ENCODE results near the gene SUMO3.

The SUMO3 gene

DNA sequence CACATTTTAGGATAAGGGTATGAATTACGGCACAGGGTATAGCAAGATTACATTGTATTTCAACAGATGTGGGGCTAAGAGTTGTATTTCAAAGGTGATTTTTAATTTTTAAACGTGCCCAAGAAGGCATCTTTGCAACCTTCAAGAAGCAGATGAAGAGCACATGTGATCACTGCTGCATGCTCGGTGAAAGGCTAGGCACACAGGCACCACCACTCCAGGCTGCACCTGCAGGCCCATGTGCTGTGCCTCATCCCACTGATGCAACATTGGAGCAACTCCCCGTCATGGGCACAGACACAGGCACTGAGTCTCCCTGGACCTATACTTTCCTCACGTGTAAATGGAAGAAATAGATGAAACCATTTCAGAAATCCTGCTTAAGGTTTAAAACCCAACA lies 39.8 kb downstream of the SUMO3 start:
- no peak for DNase-seq

DNA sequence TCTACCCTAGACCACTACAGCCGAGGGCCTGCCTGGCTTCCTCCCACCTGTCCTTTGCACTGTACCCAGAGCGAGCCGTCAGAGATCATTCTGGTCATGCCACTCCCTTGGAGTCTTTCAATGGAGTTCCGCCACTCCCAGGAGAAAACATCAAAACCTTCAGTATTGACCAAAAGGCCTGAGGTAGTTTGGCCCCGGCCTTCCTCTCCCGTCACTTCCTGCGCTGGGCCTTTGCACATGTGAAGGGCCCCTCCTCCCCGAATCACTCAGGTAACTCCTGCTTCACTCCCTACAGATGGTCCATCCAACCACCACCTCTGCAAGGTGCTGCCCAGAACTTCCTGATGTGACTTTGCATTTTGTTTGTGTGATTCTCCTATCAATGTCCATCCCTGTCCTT lies 42.9 kb downstream of the SUMO3 start:
- DNase-seq = no peak

DNA sequence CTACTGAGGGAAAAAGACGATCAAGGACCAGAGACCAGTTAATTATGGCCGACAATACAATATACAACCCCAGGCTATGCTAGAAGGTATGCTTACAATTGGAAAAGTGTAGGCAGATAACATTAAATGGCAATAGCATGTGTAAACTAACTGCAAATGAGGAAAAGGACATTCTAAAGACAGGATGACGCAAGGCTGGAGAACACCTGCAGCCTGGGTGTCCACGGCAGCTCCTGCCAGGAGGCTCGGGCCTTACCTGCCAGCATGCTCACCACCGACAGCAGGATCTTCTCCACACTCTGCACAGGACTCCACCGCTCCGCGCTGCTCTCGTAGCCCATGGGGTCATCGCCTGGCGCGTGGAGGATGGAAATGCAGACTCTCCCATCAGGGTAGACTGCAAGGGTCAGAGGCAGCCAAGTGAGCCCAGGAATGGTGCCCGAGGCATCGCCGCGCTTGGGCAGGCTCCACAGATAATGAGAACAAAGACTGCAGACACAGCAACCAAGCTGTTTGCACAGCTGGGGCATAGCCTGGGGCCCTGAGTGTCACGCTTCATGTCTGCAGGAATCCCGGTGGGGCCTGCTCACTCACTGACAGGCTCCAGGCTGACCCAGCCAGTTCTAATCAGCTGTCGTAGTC lies 44.5 kb downstream of the SUMO3 start:
- DNase-seq = no peak

DNA sequence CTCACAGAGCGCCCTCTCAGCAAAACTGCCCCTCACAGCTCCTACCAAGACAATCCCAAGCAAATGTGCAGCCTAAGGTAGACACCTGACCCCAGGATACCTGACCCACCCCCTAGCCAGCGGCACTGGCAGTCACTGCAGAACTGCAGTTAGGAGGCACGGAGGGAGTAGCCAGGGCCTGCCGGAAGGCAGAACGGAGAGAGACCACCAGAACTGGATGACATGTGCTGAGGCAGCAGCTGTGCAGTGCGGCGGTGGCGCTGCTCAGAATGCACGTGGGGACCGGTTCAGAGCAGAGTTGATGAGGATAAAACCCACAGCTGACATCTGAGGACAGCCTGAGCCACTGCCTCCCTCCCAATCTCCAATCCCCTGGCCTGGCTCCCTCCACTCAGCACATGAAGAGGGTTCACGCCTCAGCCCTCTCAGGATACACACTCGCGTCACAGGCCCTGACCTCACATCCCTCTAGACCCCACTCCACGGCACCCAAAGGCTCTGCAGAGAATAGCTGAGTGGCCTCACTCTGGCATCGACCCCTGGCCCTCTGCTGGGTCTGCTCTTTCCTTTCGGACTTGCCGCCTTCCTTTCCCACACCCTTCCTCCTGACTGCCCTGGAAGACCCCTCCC lies 45.9 kb downstream of the SUMO3 start:
- no peak for DNase-seq

DNA sequence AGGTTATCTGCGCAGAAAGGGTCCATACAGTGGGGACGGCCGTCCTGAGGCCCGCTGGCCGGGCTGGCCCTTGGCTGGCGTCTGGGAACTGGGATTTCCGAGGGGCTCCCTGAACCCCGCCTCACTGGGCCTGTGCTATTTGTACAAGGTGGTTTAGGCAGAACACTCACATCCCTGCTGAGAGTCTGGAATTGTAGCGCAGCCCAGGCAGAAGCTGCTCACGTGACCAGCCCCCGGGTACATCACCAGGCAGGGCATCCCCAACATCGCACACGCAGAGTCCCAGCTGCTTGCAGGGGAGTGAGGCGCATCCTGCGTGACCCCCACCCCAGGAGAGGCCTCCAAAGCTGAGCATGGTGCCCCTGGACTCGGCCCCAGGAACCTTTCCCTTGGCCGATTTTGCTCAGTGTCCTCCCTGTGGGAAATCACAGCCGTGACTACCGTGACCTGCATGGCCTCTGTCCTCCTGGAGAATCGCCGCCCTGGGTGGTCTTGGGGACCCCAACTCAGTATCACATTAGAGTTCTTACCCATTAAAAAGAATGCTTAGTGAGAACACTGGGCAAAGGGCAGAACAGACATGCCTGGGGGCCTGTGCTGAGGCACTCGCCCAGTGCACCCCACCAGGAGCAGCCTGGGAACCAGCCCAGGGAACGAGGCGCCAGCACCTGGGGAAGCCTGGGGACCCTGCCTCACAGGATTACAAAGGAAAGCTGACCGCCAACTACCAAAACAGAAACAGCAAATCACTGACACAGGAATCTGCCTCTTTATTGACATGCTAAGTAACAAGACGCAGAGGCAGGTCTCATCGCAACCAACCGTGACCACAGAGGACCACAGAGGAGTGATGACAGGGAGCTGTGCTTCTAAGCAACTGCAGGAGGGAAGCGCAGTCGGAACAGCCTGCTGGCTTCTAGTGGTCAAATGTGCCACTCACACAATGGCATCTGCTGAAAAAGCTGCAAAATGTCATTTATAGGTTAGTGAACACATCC lies 49.7 kb downstream of the SUMO3 start:
- no peak for DNase-seq

DNA sequence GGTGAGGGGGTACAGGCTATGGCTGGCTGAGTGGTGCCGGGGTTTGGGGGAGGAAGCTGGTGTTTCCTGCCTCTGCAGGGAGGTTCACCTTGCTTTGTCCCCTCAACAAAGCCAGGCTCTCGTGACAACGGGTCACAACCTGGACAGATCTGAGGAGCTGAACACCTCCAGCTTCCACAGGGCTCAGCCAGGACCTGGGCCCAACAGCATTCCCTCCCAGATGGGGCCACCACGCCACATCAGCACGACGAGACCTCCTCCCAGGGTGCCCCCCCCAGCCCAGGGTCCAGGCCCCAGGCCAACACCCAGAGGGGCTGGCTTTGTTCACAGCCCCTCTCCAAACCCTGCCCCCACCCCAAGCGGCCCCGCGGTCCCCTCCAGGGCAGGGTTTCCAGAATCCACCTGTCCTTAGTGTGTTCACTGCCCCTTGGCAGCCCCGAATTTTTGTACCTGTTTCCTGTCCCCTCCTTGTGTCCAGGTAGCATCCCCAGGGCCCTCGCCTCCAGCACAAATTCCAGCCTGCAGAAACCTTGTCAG lies 51.0 kb downstream of the SUMO3 start:
- no peak for DNase-seq

DNA sequence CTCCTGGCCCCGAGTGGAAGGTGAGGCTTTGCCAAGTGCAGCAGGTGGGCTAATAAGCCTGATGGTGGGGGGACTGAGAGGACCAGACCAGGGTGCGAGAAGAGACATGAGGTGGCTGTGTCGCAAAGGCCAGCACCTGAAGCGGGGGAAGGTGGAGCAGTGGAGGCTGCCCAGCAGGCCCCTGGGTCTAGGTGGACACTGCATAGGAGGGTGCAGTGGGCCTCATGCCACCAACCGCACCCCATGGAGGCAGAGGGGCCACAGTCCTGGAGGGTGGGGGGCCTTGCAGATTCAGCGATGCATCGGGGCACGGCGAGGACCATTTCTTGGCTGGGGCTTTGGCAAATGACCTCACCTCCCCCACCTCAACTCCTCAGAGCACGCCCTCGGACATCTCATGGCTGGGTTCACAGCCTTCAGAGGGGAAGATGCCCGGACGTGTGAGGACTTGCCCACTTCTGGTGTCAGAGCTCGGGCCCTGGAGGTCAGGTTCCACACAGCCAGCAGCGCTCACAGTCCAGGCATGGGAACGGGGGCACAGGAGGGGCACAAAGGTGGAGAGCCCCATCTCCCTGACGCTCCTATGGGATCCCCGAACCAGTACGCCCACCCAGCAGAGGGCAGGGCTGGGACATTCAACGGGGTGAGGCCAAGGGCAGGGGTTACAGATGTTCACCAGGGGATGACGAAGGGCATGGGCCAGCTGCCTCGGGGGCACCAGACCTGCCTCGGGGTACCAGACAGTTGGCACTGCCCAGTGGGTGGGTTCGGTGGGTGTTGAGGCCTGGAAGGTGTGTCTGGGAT lies 51.6 kb downstream of the SUMO3 start:
- no peak for DNase-seq

DNA sequence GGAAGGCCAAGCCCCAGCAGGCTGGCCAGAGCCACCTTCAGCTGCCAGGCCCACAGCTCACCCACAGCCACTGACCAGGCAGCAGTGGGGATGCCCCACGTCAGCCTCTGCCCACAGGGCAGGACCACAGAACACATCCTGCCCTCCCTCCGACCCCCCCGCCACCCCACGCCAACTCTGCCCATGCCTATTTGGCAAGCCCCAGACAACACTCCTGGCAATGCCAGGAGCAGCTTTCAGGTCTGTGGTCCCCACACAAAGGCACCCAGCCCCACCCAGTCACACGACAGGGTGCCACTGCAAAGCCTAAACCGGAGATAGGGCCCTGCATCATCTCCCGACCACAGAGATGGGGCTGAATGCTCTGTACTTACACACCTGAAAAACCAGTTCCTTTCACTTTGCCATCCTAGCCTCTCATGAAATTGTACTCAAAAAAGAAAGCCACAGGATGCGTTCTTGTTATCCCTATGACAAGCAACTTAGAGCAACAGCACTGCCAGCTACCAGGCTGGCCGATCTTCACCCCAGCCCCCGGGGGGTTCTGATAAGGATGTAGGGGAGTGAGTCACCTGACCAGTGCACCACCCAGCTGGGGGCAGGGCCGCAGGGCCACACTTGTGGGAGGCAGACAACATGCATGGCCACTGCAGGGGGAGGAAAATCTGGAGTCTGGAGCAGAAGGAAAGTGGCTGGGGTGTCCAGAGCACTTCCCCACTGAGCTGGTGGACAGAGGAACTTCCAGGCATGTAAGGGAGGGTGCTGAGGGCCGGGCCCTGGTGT lies 52.4 kb downstream of the SUMO3 start:
- no peak for DNase-seq

DNA sequence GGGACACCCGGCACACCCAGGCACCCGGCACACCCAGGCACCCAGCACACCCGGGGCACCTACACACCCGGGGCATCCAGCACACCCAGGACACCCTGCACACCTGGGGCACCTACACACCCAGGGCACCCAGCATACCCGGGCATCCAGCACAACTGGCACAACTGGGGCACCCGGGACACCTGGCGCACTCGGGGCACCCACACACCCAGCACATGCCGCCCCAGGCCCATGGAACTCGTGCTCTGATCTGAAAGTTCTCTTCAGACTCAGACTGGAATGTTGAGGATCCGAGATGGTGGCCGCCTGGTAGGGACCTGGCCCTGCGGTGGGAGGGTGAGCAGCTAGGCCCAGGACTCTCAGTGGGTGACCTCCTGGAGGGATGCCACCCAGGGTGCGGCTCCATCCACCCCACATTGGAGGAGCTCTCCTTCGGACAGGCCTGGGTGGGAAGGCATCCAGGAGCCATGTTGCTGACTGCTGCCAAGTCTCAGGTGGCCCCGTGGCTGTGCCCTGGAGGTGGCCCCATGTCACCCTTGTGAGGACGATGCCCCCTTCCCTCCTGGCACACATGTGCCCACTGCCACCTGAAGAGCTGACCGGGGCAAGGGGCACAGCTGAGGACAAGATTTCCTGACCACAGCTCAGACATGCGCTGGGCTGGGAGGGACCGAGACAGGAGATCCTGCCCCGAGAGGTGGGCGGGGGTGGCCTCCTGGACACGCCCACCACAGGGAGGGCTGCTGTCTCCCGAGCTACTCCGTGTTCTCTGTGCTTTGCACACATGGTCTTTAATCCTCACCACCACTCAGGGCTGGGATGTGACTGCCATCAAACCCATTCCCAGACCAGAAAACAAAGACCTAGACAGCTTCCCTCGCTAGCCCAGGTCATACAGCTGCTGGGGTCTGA lies 53.3 kb downstream of the SUMO3 start:
- no peak for DNase-seq

DNA sequence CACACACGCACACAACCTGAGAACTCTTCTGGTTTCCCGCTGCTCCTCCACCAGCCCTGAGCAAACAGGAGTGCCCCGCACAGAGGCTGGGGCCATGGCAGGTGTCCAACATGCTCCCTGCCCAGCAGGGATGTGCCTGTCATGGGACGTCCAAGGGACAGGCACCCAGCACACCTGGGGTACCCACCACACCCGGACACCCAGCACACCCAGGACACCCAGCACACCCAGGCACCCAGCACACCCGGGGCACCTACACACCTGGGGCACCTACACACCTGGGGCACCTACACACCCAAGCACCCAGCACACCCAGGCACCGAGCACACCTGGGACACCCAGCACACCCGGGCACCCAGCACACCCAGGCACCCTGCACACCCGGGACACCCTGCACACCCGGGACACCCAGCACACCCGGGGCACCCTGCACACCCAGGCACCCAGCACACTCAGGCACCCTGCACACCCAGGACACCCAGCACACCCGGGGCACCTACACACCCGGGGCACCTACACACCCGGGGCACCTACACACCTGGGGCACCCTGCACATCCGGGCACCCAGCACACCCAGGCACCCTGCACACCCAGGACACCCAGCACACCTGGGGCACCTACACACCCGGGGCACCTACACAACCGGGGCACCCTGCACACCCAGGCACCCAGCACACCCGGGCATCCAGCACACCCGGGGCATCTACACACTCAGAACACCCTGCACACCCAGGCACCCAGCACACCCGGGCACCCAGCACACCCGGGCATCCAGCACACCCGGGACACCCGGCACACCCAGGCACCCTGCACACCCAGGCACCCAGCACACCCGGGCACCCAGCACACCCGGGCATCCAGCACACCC lies 54.2 kb downstream of the SUMO3 start:
- no peak for DNase-seq

DNA sequence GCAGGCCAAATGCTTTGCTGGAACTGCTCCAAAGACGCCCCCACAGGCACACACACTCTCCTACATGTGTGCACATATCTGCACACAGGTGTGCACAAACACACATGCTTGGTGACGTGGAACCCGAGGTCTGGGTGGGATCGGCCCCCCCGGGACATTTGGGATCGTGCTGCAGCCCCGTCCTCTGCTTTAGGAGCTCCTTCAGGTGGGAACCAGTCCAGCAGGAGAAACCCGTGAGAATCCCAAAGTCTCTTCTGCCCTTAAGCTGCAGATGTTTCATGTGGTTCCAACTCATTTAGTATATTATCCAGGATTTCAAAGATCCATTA lies 54.8 kb downstream of the SUMO3 start:
- DNase-seq = no peak

DNA sequence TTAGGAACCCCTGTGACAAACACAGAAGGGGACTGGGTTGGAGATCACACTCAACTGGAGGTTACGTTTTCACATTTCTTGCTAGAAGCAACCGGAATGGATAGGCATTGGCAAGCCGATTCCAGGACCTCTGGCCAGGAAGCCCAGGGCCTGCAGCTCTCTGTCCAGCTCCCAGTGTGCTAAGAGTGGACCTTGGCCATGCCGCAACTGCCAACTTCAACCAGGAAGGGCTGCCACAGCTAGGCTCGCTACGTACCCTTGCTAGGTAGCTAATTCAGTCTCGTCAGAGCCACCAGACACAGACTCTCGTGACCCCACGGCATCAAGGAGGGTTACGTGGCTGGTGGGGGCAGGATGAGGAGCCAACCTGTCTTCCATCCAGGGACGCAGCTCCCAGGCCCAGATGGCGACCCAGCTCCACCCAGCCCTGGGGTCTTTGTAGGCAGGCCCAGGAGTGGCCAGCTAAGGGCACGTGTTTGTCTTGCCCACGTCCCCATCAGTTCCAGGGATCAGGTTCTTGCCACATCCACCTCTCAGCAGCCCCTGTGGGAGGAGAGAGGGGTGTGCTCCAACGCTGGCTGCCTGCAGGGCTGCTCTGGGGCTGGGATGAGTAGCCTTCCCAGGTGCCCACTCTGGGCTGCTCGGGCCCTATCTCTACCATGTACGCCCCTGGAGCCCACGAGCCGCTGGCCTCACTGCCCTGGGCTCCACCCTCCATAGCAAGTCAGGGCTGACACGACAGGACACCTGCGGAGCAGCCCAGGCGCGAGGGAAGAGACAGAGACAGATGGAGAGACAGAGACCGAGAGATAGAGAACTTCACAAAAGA lies 55.4 kb downstream of the SUMO3 start:
- DNase-seq = no peak

DNA sequence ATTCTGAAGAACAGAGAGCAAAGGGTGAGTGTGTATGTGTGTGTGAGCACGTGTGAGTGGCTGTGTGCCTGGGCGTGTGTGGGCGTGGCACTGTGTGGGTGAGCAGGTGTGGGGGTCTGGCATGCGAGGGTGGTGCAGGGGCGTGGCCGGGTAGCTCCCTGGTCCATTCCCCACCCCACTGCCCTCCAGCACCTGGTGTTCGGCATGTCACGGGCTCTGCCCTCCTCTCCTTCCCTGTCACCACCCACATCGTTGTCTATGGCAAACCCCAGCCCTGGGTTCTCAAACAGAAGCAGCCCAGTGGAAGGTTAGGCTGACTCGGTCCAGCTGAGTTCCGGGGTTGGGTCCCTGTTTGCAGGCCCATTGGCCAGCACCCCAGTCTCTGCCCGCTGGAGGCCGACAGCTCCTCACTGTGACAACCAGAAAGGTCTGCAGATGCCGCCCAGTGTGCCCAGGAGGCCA lies 56.1 kb downstream of the SUMO3 start:
- no peak for DNase-seq

DNA sequence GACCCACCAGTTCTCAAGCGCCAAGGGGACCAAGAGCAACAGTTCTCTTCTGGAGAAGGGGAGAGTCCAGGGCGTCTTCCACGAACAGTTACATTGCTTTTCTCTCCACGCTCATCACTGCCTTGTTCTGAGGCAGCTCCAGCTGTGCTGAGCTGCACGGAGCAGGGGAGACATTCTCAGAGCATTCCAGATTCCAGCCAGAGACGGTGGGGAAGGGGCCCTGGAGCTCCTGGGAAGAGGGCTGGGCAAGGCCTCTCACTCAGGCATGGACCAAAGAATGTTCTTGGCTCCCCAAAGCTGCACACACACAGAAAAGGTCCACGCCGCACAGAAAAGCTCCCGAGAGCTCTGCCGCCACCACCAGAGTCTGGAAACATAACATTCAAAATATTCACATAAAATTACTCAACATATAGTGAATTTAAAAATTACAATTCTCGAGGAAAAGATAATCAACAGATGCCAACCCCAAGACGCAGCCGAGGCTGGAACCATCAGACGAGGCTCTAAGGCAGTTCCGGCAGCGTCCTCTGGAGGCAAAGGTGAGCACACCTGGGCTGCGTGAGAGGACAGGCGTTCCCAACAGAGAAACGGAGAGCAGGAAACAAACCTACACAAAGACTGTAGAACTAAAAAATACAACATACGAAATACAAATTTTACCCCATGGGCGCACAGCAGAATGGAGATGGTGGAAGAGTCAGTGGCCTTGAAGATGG lies 56.7 kb downstream of the SUMO3 start:
- DNase-seq = no peak

DNA sequence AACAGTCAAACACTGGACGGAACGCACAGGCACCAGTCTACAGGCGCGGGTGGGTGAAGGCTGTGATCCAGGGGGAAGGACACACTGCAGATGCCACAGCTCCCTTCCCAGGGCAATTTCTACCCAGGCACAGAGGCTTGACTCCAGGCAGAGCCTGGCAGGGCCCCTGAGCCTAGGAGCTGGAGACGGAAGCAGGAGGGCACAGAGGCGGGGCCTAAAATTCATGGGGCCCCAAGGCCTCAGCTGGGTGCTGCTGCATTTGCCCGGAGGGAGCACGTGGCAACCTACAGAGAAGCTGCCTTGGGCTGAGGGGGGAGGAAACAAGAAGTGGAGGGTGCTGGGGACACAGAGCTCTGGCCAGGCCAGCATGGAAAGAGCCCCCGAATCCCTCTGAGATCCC lies 57.5 kb downstream of the SUMO3 start:
- DNase-seq = no peak

DNA sequence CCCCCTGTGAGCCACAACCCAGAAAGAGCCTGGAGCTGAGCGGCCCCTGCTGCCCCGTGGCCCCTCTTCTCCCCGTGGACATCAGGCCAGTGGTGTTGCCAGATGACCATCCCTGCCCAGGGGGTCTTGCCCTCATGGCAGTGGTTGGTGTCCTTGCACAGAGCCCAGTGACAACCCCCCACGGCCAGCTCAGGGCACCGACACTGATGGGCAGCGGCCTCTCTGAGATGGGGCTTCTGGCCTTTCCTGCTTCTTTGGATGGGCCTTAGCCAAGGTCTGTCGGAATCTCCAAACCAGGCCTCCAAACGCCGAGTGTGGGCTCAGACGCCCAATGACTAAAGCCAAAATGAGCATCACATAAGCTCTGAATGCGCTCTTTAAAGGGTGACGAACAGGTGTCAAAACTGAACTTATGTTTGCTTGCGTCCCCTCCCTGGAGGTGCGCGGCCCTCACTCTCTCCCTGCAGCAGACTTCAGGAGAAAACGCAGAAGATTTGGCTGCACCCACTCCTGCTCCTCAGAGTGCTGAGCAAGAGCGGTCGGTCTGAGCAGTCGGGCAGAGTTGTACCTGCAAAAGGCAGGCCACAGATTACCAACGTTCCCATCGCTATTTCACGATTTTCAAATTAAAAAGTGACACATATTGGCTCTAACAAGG lies 58.1 kb downstream of the SUMO3 start:
- DNase-seq = no peak

DNA sequence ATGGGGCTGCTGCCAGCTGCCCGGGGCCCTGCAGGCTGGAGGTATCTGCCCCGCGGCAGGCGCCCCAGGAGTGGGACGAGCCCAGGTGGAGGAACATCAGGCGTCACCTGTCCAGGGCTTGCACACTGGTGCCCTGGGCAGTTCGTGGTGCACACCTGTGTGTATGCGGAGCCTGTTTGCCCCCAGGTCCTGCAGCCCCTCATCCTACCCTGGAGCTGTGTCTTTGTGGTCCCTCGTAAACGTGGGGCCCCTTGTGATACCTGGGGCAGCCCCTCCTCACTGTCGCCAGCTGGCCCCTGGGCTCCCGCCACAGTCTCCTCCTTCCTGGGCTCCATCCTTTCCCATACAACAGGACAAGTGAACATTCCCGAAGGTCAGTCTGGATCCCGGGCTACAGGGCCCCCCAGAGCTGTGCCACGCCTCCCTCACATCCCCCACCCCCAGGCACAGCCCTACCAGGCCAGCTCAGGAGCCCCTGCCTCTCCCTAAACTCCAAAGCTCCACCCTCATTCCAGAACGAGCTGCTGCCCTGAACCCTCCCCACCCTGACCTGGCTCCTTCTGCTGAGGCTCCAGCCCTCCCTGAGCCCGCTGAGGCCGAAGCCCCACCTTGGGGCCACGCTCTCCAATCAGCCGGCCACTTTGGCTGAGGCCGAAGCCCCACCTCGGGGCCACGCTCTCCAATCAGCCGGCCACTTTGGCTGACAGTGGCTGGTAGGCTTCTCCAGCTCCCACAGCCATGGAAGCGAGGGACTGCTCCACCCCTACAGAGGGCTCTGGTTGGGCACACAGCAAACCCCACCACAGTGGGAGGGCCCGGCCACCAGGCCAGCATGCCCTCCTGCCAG lies 58.9 kb downstream of the SUMO3 start:
- DNase-seq = no peak
